HG03060 (cell line): Measurements from ENCODE around the gene ITGB8.

Experiments
- ATAC-seq: cut with Tn5 transposase; IDR thresholded peaks from one replicate; pipeline ENCODE4 v1.9.1; 2021; ENCODE audit warnings: low read depth, moderate number of reproducible peaks; ENCODE audit not compliant: unreplicated experiment

ITGB8 gene

DNA sequence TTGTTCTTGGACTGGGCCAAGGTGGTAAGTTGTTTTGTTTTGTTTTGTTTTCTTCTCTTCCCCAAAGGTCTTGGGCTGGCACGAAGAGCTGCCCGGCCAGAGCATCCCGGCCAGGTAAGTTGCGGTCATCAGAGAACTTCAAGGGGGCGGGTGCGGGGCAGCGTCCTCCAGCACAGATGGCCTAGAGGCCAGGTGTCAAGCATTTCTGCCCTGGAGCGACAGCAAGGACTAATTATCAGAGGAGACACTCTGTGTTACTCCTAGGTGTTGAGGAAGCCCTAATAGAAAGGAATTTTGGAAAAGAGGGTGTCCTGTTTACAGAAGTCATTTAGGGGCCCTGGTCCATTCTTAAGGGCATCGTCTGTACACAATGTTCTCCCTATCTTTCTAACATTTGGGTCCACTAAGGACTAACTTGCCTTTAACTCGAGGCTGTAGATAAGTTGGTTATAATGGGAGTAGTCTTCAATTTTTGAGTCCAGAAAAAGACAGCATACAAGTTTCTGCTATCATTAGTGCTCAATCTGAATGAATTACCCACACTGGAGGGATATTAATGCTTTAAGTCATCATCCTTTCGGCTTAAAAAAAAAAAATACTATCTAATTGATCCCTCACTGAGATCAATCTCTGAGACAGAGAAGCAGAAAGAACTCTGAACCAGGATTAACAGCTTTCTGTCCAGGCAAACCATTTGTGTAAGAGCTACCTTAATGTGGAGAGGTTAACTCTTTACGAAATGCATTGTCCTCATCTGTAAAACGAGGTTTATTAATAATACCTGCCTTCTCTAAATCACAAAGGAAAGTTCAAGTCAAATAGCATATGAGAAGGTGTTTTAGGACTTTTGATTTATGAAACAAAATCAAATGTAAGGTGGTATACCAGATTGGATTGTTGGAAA is 1.5 kb downstream of the ITGB8 start:
- ATAC-seq, result no peak

DNA sequence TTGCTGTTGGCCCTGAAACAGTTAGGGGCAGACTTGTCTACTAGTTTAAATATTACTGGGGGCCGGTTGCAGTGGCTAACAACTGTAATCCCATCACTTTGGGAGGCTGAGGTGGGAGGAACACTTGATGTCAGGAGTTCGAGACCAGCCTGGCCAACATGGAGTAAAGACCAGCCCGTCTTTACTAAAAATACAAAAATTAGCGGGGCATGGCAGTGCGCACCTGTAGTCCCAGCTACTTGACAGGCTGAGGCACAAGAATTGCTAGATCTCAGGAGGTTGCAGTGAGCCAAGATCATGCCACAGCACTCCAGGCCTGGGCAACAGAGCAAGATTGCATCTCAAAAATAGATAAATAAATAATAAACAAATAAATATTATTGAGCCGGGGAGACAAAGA is 7.6 kb downstream of the ITGB8 start:
- ATAC-seq, result no peak

DNA sequence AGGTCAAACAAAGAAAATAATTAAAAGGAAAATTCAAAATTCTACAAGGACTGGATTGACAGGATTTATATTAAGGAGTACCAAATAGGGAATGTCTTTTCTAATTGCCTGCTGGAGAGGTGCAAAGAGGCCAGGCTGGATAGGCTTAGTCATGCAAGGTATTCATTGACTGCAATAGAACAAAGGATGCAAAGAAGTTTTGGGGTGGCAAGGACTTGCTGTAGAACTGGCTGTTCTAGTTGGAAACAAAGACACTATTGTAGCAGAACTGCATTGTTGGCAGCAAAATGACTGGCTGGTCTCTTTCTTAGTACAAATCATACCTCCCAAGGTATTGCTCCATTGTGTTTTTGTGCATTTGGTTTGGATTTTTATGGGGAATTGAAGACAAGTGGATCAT is 10.1 kb downstream of the ITGB8 start:
- ATAC-seq, result no peak

DNA sequence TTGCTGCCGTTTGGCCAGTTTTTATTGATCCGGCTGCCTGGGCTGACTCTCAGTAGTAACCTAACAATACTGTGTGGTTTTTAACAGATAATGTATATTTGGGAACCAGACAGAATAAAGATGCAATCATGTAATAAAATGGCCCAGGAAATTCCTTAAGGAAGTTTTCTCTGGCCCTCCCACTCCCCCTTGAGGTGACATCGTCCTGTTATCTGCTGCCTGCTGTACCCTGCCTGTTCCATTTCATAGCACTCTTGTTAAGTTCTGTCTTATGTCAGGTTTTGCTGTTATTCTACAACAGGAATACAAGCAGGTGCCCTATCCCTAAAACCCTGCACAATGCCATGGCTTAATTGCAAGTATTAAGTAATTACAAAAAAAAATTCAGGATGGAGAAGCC is 12.5 kb downstream of the ITGB8 start:
- ATAC-seq, result no peak

DNA sequence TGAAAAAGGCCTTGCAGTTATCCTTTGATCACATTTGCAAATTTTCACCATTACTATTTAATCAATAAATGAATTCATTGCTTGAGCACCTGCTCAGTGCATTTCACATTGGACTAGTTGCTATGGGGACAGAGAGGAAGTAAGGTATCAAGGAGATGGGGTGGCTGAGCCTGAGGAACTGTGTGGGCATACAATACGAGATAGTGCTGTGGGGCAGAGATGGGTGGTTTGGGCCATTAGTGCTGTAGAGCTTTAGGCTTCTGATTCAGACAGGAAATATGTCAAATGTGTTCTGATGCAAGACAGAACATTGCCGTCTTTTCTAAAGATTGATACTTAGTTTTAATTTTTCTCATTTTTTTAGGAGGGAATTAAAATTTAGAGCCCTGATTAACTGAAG is 13.2 kb downstream of the ITGB8 start:
- ATAC-seq, result no peak

DNA sequence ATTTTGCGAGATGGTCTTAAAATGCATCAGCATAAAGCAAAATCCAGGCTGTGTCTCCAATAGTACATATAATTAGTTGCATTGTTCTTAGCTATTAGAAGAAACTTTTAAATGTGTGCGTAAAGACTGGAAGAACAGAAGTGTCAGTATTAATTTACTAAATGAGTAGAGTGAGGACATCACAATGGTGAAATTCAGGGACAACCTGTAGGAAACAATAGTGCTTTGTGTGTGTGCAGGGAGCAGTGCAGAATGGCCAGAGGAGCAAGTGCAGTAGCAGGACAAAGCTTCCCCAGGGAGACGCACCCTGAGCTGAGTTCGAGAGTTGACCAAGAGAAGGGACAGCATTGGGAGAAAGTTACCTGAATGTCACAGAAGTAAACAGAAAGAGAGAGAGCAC is 13.7 kb downstream of the ITGB8 start:
- no peak for ATAC-seq

DNA sequence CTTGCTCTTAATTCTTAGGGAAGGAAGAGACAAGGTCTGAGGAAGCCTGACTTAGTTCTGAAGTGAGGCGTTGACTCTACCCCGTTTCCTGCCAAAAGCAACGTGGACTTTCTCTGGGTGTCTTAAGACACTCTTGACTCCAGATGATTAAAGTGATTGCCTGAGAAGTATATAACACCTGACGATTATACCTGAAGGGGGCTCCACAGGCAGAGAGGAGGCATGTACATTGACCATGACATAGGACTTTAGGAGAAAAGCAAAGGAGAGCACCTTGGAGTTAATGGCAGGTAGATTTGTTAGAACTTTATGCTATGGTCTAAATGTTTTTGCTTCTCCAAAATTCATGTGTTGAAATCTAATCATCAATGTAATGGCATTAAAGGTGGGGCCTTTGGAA is 15.9 kb downstream of the ITGB8 start:
- ATAC-seq, result no peak

DNA sequence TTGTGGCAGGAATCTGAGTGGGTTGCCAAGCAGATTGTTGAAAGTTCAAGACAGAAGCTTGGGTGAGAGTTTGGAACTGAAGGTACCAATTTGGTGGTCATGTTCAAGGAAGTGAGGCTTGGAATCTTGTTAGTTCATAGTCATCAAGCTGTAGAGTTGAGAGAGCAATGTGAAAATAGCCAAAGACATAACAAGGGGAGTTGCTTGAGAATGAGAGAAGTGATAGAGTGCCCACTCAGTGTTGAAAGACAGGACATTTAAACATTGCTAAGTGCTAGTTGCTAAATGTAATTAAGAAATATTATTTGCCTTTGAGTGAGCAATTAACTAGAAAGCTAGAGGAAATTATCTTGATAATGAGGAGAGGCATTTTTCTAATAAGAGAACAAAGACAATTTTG is 17.0 kb downstream of the ITGB8 start:
- ATAC-seq, result no peak

DNA sequence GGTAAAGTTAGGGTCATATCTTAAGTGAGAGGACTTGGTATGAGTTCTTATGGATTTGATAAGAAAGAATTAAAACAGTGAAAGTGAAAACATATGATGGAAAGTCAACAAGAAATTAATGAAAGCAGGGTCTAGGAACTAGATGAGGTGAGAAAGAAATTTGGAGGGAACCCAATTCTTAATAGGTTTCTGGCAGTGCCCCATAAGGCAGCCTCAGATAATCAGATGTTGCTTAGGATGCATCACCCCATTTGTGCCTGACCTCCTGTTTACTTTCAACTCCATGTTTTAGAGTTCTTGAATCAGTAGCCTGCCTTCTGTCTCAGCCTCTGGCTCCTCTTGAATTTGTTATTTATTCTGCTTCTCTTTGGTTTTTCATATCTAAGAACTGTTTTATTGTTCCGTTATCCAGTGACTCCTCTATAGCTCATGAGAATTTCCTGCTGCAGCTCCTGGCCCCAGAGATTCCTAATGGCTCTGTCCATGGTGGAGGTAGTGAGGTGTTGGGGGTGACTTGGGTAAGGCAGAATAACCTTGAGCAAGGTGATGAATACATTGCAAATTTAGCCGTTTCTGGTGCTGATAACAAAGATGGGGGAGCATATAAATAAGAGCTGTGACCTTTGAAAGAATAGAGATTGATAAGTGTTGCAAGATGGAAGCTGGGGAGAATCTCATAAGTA is 17.6 kb downstream of the ITGB8 start:
- no peak for ATAC-seq

DNA sequence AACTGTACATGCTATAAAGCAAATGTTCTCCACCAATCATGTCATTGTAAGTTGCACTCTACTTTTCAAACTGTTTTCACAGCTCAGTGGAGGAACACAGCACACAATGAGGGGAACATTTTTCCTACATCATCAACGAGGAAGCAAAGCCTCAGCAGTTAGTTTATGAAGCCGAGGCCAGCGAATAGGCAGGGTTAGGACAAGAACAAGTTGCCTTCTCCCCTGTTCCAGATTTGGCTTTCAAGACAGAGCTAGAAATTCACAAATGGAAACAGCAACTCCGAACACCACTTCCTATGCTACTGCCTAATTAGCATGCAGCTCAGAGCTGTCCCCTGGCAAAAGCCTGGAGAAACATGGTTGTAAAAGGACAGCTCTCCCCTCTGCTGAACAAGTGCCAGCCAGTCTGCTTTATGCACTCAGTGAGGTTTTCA is 19.8 kb downstream of the ITGB8 start:
- no peak for ATAC-seq

DNA sequence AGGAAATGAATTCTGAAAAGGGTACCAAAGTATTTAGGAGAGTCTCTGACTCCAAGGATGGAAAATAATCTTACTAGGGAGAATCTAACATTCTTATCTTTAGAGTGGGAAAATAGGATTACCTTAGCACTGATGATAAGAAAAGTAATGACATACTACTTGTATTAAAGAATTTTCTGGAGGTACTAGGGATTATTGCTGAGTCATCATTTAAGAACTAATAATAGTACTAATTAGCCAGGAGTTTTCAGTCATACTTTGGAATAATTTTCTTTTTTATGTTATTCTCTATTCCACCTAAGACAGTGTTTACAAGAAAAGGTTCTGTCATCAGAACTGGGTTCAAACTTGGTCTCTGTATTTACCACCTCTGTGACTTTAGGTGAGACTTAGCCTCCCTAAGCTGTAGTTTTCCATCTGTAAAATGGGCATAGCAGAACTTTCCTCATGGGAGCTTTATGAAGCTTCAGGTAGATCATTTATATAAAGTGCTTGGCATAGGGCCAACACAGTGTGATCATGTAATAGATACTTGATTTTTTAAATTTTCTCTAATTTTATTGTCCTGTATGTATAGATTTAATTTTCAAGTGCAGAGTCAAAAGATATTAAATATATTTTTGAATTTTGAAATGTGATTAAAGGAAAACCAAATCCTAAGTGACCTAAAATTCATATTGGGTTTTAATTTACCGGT is 20.4 kb downstream of the ITGB8 start:
- ATAC-seq, result no peak

DNA sequence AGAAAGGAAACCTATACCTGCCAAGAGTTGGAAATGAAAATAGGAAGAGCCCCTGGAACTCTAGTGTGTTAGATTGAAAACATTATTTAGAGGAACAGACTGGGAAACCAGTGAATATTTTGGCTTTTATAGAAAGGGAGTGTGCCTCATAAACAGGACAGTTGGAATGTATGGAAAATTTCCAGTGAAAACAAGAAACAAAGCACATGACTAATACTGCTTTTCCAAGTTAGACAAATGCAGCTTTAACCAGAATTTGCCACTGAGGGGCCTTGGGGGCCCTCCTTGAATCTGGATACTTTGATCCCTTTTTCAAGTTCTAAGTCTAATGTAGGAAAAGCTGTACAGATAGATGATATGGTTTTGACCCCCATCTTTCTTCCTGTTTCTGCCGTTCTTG is 21.2 kb downstream of the ITGB8 start:
- ATAC-seq, result no peak

DNA sequence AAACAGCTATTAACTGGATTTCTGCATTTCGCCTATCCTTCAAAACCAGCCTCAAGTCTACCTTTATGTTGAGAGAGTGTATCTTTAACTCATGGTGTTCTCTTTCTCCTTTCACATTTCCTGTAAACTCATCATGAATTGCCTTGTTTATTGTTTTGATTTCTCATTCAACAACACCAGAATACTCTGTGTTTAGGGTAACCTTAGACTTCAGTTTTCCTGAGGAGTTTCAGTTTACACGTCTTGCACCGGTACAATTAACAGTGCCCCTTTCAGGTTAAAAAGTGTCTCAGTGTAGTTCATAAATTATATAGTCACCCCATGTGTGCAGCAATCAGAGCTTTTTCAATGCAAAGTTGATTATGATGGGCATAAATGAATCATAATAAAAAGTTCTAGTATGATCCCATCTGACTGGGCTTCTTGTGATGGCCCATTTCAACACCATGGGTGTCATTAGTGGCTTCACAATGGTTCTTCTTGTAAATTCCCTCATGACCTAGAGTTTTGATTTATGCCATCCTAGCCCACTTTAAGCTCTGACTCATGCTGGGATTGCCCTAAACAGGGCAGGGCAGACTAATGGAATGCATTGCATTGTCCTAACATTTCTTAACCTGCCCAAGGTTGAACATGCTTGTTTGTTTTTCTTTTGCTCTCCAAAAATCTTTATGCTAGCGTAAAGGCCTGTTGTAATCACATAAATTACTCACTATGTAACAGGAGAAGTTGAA is 22.0 kb downstream of the ITGB8 start:
- ATAC-seq, result no peak

DNA sequence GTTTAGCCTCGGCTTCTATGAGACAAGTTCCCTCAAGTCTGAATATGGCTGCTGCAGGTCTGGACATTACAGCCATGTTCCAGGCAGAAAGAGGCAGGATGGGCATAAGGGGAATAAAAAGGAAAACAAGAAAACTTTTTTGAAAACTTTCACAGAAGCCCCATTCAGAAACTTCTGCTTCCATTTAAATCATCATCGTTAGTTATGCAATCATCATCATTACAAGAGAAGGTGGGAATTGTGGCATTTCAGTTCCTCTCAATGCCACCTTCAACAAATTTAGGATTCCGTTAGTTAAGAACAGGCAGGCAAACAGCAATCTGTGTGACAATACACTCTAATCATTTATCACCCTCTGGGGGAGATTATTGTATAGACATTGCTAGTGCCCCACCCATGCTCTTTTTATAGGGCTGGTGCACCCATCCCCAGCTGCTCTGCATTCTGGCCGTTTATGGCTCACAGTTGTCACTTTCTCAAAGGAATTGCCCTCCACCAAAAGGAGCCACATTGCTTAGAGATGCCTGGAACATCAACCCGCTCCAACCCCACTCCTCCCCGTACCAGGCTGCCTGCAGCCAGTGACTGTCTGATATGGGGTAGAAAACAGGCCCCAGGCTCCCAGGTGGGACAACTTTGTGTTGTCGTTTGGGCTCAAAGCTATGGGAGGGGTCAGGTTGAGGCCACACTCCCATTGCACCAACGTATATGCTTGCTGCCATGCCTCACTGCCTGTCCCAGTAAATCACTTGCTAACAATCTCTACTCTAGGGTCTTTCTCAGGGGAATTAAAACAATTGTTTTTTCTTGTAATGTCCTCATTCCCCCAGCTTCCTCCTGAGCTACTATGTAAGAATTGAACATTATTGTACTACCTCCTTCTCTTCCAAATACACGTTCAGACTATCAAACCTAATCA is 24.2 kb downstream of the ITGB8 start:
- no peak for ATAC-seq

DNA sequence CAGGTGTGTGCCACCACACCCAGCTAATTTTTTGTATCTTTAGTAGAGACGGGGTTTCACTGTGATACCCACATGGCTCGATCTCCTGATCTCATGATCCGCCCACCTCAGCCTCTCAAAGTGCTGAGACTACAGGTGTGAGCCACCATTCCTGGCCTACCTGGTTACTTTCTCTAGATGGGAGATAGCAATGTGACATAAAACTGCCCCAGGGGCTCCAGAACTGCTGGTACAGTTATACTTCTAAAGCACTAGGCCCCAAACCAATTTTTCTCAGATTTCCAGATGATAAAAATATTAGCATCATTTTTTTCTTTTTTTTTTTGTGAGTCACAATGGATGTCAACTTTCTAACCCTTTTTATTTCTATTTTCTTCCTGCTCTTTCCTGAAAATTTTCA is 27.4 kb downstream of the ITGB8 start:
- ATAC-seq, result no peak

DNA sequence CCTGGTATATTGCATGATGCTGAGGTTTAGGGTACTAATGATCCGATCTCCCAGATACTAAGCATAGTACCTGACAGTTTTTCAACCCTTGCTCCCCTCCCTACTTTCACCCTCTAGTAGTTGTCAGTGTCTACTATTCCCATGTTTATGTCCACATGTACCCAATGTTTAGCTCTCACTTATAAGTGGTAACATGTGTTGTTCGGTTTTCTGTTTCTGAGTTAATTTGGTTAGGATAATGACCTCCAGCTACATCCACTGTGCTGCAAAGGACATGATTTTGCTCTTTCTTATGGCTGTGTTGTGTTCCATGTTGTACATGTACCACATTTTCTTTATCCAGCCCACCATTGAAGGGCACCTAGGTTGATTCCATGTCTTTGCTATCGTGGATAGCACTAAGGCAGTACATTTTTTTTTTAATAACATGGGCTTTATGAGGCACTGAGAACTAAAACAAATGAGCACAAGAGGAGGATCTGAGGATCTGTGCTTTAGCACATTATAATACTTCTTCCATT is 28.1 kb downstream of the ITGB8 start:
- ATAC-seq, result no peak

DNA sequence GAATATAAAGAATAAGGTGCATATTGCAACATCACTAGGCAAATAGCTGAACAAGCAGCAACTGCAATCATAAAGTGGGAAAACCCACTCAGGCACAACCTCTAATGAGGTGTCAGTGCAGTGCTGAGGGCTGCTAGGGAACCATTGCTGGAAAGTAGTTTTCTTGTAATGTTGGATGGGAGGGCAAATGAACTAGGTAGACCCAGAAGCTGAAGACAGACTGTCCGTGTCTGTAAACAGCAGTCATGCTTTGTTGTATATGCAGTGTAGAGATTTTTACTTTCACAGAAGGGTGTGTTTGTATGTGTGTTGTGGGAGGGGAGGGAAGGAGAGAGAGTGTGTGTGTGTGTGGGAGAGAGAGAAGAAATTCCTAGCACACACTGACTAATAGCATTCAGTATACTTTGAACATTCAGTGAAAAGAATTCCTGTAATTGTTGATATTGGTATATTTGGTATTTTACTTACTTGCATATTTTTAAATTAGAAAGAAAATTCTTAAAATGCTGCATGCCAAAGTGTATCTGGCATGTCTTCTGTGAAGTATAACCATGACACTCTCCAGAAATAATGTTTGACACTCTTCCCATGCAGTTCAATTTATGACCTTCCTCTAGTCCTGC is 28.8 kb downstream of the ITGB8 start:
- no peak for ATAC-seq

DNA sequence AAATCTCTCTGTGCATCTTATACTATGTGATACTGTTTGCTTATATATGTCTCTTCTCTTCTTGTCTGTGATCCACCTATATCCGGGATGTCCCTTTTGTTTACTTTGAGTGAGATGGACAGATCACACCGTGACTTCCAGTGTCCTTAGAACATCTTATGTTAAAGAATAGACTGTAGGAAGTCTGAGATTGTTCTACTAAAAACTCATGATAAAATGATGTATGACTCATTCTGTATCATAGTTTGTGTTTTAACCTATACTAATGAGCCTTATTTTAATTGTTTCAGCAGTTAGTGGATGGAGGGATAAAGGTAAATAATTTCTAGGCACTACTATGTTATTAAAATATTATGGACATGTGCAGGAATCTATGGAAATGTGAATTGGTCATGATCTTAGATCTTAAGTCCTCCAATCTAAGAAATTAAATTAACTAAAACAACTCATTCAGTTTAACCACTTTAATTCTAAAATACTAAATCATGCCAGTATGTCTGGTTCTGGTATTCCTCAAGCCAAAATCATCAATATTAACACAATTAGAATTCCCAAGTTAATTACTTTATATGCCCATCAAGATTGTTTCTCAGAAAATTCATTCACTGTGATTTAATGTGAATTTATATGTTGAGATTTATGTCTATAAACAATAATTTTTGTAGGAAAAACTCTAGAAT is 32.0 kb downstream of the ITGB8 start:
- no peak for ATAC-seq
